SK-N-SH (cell line): ENCODE measurements around the gene THUMPD3. TPM values are rescaled to one million over a fixed set of nuclear protein-coding genes. Genes with fewer than 3 reads are reported as not detected.

Experiments
- CTCF ChIA-PET: fragments of 300-600, 350-600 bp; formaldehyde crosslinking; extraction: SDS; loops from one replicate; lab custom pipeline; 2021; lab: Yijun Ruan, JAX
- POLR2A ChIA-PET: fragments of 350-600 bp; sonication (Branson Sonifier 250); formaldehyde crosslinking; extraction: SDS; loops from one replicate; lab custom pipeline; 2020; ENCODE audit warnings: antibody characterized with exemption, inconsistent platforms; lab: Yijun Ruan, JAX
- DNase-seq: peaks from one replicate; pipeline ENCODE4 v3.0.0; 2012
- H2AFZ ChIP-seq: fragments of 200-600 bp; sonication (generic); 2 replicates; pipeline ENCODE4 v1.8.1; 2016; ENCODE audit warnings: antibody characterized with exemption, mild to moderate bottlenecking, low read depth
- H3F3A ChIP-seq: fragments of 200-600 bp; sonication (generic); replicated peaks from 2 replicates; pipeline ENCODE3; 2016; ENCODE audit warnings: antibody characterized with exemption, mild to moderate bottlenecking; ENCODE audit not compliant: insufficient read depth
- H3K27ac ChIP-seq, 2 experiments: fragments of 200-500 bp in 1 of 2; fragments of 200-600 bp in 1 of 2; sonication (Bioruptor generic) in 1 of 2; sonication (generic), shearing (Covaris generic) in 1 of 2; 2 replicates each; pipeline versions ENCODE4 v1.5.1 to v1.6.1; 2014 to 2016; ENCODE audit warnings: low read depth in 2 of 2, inconsistent platforms in 1 of 2, low read length in 1 of 2, mild to moderate bottlenecking in 1 of 2, mixed read lengths in 1 of 2
- H3K27me3 ChIP-seq: fragments of 200-600 bp; sonication (generic), shearing (Covaris generic); 2 replicates; pipeline ENCODE4 v1.6.1; 2016; ENCODE audit warnings: mixed run types; ENCODE audit not compliant: insufficient read depth
- H3K36me3 ChIP-seq, 2 experiments: fragments of 200-500 bp in 1 of 2; fragments of 200-600 bp in 1 of 2; sonication (Bioruptor generic) in 1 of 2; sonication (generic) in 1 of 2; replicated peaks in 1 of 2; 2 replicates each; pipeline versions ENCODE3 to v1.5.1; 2014 to 2016; ENCODE audit warnings: low read length in 1 of 2, mild to moderate bottlenecking in 1 of 2; ENCODE audit not compliant: insufficient read depth in 2 of 2, control insufficient read depth in 1 of 2
- H3K4me1 ChIP-seq, 2 experiments: fragments of 200-500 bp in 1 of 2; fragments of 200-600 bp in 1 of 2; sonication (Bioruptor generic) in 1 of 2; sonication (generic), shearing (Covaris generic) in 1 of 2; 2 replicates each; pipeline versions ENCODE4 v1.5.1 to v1.6.1; 2014 to 2016; ENCODE audit warnings: low read depth in 1 of 2, low read length in 1 of 2, mixed run types in 1 of 2; ENCODE audit not compliant: insufficient read depth in 2 of 2, control insufficient read depth in 1 of 2
- H3K4me2 ChIP-seq: fragments of 200-600 bp; sonication (generic), shearing (Covaris generic); 2 replicates; pipeline ENCODE4 v1.6.1; 2017; ENCODE audit warnings: mixed run types
- H3K4me3 ChIP-seq, 2 experiments: fragments of 200-500 bp in 1 of 2; fragments of 200-600 bp in 1 of 2; sonication (Bioruptor generic) in 1 of 2; sonication (generic), shearing (Covaris generic) in 1 of 2; 2 replicates each; pipeline versions ENCODE4 v1.5.1 to v1.8.1; 2014 to 2016; ENCODE audit warnings: low read depth in 2 of 2, inconsistent platforms in 1 of 2, low read length in 1 of 2, mild to moderate bottlenecking in 1 of 2, mixed read lengths in 1 of 2, moderate library complexity in 1 of 2
- H3K79me2 ChIP-seq: fragments of 200-600 bp; sonication (generic); 2 replicates; pipeline ENCODE4 v1.8.1; 2017; ENCODE audit warnings: mild to moderate bottlenecking; ENCODE audit not compliant: insufficient read depth
- H3K9ac ChIP-seq: fragments of 200-600 bp; sonication (generic); 2 replicates; pipeline ENCODE4 v1.6.1; 2017; ENCODE audit warnings: mixed run types
- H3K9me2 ChIP-seq: fragments of 200-600 bp; sonication (generic); 2 replicates; pipeline ENCODE4 v1.6.1; 2017; ENCODE audit warnings: mixed run types
- H3K9me3 ChIP-seq: fragments of 200-600 bp; sonication (generic); 2 replicates; pipeline ENCODE4 v1.6.1; 2017; ENCODE audit warnings: mixed run types, mild to moderate bottlenecking, moderate library complexity
- H4K20me1 ChIP-seq: fragments of 200-600 bp; sonication (generic); 2 replicates; pipeline ENCODE4 v1.6.1; 2017; ENCODE audit warnings: mild to moderate bottlenecking, mixed run types; ENCODE audit not compliant: insufficient read depth
- CTCF ChIP-seq: fragments of 200-600 bp; sonication (generic); IDR thresholded peaks from 2 replicates; pipeline ENCODE4 v1.6.1; 2017; ENCODE audit warnings: antibody characterized with exemption, mild to moderate bottlenecking, moderate library complexity
- ELF1 ChIP-seq: IDR thresholded peaks from 2 replicates; pipeline ENCODE4 v1.4.0; 2012
- EP300 ChIP-seq, 2 experiments: IDR thresholded peaks; 2 replicates each; pipeline versions ENCODE4 v1.4.0 to v1.6.1; 2012; ENCODE audit warnings: borderline replicate concordance in 1 of 2, low read depth in 1 of 2, low read length in 1 of 2
- FOXJ3 ChIP-seq: sonication (generic); formaldehyde crosslinking; IDR thresholded peaks from 2 replicates; pipeline ENCODE4 v1.5.1; 2020; ENCODE audit warnings: mild to moderate bottlenecking, missing genetic modification reagents
- FOXM1 ChIP-seq: IDR thresholded peaks from 2 replicates; pipeline ENCODE4 v1.4.0; 2012; ENCODE audit warnings: low read depth, mild to moderate bottlenecking
- NRF1 ChIP-seq: IDR thresholded peaks from 2 replicates; pipeline ENCODE4 v1.6.1; 2012; ENCODE audit warnings: low read depth, mild to moderate bottlenecking, low read length
- PBX3 ChIP-seq: IDR thresholded peaks from 2 replicates; pipeline ENCODE4; 2012
- POLR2AphosphoS5 ChIP-seq: IDR thresholded peaks from 2 replicates; pipeline ENCODE4 v1.6.1; 2012; ENCODE audit warnings: low read depth, low read length
- RXRA ChIP-seq: IDR thresholded peaks from 2 replicates; pipeline ENCODE4 v1.4.0; 2012; ENCODE audit warnings: low read depth, mild to moderate bottlenecking, borderline replicate concordance
- SMC3 ChIP-seq: IDR thresholded peaks from 2 replicates; pipeline ENCODE4 v1.6.1; 2012; ENCODE audit warnings: low read depth, low read length, improper control_type of control experiment
- TCF12 ChIP-seq: IDR thresholded peaks from 2 replicates; pipeline ENCODE4 v1.4.0; 2012
- WGBS: methylation state at CpG from one replicate; pipeline ENCODE4 v1.1.6; 2017; ENCODE audit warnings: low lambda C conversion rate; 5-methylcytosine and 5-hydroxymethylcytosine counted together
- polyA plus RNA-seq, 3 experiments: library from polyadenylated mRNA; depleted of rRNA; stranded (reverse); fragments of >200 nt; gene quantifications; 2 replicates each; pipeline ENCODE4 v1.2.3, GENCODE V29; 2012
- TF ChIP-seq, protein P1 (sequence below): IDR thresholded peaks from 2 replicates; pipeline ENCODE4 v1.6.1; 2012; ENCODE audit warnings: mild to moderate bottlenecking, low read depth, low read length, moderate library complexity

THUMPD3 gene
- polyA plus RNA-seq, 1 of the 3 experiments (the other 2 are of a cell fraction), result 27.1 TPM

DNA sequence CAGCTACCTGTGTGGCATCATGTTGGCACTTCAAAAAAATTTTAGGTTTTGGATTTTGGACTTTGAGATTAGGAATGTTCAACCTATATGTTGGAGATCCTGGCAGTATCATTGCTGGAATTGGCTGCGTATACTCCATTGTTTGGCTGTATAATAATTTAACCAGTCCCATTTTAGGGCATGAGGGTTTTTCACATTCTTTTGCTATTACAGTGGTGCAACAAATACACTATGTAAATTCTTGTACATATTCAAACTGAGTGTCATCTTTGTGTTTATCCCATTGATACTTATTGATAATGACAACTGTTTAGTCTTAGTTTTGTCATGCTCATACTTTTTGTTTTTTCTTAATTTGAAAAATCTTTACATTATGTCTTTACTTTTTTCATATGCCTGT is 6.7 kb downstream of the THUMPD3 start:
- H3K9ac ChIP-seq, result no peak overlapping the region
- no peaks in the 10 kb centered on the region for H3F3A ChIP-seq
- TF ChIP-seq POLR2AphosphoS5 (no peak), FOXJ3 (no peak), TCF12 (no peak), PBX3 (no peak), CTCF (no peak), RXRA (no peak)
- TF ChIP-seq, protein P1, sequence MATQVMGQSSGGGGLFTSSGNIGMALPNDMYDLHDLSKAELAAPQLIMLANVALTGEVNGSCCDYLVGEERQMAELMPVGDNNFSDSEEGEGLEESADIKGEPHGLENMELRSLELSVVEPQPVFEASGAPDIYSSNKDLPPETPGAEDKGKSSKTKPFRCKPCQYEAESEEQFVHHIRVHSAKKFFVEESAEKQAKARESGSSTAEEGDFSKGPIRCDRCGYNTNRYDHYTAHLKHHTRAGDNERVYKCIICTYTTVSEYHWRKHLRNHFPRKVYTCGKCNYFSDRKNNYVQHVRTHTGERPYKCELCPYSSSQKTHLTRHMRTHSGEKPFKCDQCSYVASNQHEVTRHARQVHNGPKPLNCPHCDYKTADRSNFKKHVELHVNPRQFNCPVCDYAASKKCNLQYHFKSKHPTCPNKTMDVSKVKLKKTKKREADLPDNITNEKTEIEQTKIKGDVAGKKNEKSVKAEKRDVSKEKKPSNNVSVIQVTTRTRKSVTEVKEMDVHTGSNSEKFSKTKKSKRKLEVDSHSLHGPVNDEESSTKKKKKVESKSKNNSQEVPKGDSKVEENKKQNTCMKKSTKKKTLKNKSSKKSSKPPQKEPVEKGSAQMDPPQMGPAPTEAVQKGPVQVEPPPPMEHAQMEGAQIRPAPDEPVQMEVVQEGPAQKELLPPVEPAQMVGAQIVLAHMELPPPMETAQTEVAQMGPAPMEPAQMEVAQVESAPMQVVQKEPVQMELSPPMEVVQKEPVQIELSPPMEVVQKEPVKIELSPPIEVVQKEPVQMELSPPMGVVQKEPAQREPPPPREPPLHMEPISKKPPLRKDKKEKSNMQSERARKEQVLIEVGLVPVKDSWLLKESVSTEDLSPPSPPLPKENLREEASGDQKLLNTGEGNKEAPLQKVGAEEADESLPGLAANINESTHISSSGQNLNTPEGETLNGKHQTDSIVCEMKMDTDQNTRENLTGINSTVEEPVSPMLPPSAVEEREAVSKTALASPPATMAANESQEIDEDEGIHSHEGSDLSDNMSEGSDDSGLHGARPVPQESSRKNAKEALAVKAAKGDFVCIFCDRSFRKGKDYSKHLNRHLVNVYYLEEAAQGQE, result no peak
- H3K9me3 ChIP-seq, result no peaks in the 10 kb centered on the region
- H3K4me1 ChIP-seq, result no peaks in the 10 kb centered on the region; a peak in 2 of 4 replicates
- no peak for DNase-seq
- H3K4me3 ChIP-seq, result no peak overlapping the region
- CTCF ChIA-PET, result no interaction called here
- POLR2A ChIA-PET, result no interaction called here
- H3K4me2 ChIP-seq, result no peak overlapping the region
- 96% methylated on average over 1 of the region's 1 CpG for WGBS
- H3K9me2 ChIP-seq, result no peaks in the 10 kb centered on the region
- peaks cover 33% of the 10 kb centered on the region for H3K79me2 ChIP-seq
- no peak overlapping the region for H3K27ac ChIP-seq
- no peaks in the 10 kb centered on the region for H4K20me1 ChIP-seq
- H2AFZ ChIP-seq, result no peak overlapping the region
- H3K27me3 ChIP-seq, result no peaks in the 10 kb centered on the region
- peaks cover 72 to 76% of the 10 kb centered on the region in 2 experiments for H3K36me3 ChIP-seq

DNA sequence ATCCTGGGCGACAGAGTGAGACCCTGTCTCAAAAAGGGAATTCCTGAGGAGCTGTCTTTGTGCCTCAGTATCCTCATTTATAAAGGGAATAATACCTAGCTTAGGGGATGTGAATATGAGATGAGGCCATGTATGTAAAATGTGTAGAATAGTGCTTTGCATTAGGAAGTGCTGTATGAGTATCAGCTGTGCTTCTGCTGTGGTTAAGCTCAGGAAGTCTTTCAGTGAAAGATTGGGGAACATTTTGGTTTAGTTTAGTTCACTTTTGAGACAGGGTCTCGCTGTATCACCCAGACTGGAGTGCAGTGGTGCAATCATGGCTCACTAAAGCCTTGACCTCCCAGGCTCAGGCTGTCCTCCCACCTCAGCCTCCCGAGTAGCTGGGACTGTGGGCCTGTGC is 10.6 kb downstream of the THUMPD3 start:
- POLR2A ChIA-PET, result interaction anchor here (2.3 kb wide), 1 partner anchor 11 kb away, joined by 7 read pairs; the partner anchor contains the start of gene THUMPD3
- peaks cover 19% of the 10 kb centered on the region; the same call in 1 of the 2 replicates for H3K79me2 ChIP-seq

More for the DNA sequence above, 10.6 kb downstream of the THUMPD3 start:
- Histone ChIP-seq H3K27ac (no peak overlapping the region), H4K20me1 (no peaks in the 10 kb centered on the region), H3K4me1 (no peaks in the 10 kb centered on the region), H3K4me3 (no peak overlapping the region), H3K9me3 (no peaks in the 10 kb centered on the region), H3K27me3 (no peaks in the 10 kb centered on the region), H3K9me2 (no peaks in the 10 kb centered on the region), H3K4me2 (no peak overlapping the region), H3F3A (no peaks in the 10 kb centered on the region), H3K36me3 (peaks cover 77 to 85% of the 10 kb centered on the region in 2 experiments), H2AFZ (no peak overlapping the region), H3K9ac (no peak overlapping the region)
- TF ChIP-seq FOXM1 (no peak), NRF1 (no peak), SMC3 (no peak), EP300 (IDR thresholded peaks at IDR 0.05; ENCODE audit: borderline replicate concordance in 1 of 2, low read depth in 1 of 2, low read length in 1 of 2) (no peak), ELF1 (no peak)
- 97% methylated on average over 3 of the region's 3 CpGs for WGBS
- CTCF ChIA-PET, result interaction anchor here (1.8 kb wide), 1 partner anchor 11 kb away, joined by 10 read pairs; the partner anchor contains the start of gene THUMPD3
- DNase-seq, result no peak
